Fibroblast of skin of left quadriceps (primary cell): ENCODE measurements around the gene MAPRE2.
A peak's percentile ranks its signal among the peaks of the same experiment; 100 is the strongest.

Experiments used
- DNase-seq, 2 experiments: peaks; one replicate each; pipeline ENCODE4 v3.0.0-alpha.2; 2013; ENCODE audit warnings: low read depth in 2 of 2

The MAPRE2 gene

DNA sequence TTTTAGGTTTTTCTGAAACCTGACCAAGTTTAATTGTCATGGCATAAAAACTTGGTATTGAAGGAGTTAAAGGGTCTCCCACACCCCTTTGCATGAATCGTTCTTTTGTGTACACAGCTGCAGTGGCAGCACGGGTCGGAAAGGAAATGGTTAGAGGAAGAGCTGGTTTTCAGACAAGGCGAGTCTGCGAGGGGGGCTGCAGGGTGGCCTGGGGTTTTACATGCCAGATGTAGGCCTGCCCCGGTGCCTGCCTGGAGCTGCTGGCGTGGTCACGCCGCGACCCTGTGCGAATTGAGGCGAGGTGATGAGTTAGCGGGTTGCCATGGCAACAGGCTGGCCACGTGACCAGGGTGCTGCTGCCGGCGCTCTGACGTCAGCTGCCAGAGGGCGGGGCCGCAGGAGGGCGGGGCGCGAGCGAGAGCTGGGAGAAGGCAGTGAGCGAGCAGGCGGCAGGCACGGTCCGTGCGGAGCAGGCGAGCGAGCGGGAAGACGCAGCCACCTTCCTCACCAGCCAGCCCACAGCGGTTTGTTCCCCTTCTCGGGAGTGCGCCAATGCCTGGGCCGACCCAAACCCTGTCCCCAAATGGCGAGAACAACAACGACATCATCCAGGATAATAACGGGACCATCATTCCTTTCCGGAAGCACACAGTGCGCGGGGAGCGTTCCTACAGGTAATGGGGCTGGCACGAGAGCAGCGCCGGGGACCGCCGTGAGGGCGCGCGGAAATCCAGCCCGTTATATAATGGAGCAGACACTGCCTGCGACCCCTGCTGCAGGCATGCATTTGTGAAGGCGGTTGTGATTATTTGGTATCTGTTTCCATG is at the start of gene MAPRE2:
Gene MAPRE2, plus strand, starts transcription at position 426 of the 827 bp plus-strand sequence. Its CDS starts 127 bp downstream, at position 553.
- peak; percentile 91 to 93 for DNase-seq

DNA sequence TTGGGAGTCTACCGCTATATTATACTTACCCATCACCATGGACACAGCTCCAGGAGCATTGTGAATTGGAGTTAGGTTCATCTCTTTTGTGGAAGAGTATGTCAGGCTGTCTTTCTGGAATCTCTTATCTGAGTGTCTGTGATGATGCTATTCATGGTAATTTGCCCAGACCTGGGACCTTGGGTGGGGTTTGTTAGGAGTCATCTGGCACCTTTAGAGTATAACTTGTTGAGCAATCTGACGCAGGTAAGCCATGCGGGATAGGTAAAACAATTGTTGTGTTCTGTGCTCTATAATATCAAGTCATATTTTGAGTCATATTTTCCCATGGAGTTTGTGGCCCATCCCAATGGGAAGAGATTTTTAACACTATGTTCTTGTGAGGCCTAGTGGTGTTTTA is 49.7 kb upstream of the MAPRE2 start:
- DNase-seq = no peak

DNA sequence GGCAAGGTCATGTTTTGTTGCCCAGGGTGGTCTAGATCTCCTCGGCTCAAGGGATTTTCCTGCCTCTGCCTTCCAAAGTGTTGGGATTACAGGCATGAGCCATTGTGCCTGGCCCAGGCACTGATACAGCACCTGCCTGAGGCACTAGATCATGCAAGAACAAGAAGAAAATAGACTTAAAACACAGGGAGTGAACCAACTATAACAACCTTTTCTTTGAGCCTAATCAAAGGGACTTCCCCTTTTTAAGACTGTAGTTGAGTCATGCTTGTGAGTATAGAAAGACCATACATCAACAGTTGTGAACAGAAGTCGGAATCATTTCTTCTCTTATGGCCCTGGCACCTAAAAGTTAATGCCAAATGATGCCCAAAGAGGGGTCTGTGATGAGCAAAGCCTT is 47.9 kb upstream of the MAPRE2 start:
- DNase-seq = no peak

GRCh38 chr18:34995746-34996145 is 45.5 kb upstream of the MAPRE2 start:
- DNase-seq = no peak

DNA sequence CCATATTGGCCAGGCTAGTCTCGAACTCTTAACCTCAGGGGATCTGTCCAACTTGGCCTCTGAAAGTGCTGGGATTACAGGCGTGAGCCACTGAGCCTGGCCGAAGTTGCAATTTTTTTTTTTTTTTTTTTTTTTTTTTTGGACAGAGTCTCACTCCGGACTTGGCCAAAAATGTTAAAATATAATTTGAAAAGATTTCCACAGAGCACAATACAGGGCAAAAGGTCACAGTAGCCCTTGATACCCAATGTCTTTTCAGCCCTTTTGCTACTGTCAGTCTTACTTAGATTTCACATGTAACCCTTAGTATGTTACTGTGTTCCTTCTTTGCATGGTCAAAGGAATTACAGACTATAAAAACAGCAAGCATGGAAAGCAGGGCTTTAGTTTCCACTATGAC is 42.6 kb upstream of the MAPRE2 start:
- DNase-seq = no peak

DNA sequence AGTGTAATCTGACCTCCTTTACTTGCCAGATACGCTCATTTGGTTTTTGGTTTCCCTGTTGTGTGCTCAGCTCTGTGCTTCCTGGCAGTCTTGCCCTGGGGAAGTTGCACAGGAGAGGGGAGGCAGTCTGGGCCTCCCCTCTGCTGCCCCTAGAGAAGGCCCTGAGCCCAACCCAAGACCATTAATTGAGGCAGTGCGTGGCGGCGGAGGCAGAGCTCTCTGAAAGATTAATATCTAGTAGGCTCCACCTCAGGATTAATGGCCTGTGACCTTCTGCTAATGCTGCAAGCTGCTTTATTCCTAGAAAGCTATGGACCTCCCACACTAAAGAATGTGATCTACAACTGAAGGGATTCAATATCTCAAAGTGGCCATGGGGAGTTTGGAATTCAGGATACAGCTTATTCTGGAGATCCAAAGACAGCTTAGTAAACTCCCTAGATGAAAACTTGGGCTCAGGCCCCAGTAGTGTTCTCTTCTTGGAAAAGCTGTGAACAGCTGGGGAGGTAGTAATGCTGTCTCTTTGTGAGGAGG is 41.4 kb upstream of the MAPRE2 start:
- no peak for DNase-seq

DNA sequence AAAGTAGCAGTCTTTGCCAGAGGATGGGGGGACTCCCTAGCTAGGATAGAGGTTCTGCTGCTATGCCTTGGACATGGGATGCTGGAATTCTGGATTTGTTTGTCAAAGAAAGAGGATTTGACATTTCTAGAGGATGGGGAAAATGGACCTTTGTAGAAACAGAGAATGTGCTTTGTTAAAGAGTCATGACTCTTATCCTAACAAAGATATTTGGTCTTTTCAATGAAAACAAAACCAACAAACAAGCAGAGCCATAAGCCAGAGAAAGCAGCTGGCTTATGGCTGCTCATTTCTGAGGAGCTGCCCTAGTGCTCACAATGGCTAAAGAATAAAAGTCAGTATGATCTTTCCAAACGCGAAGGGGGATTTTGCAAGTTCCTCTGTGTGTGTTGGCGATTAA is 40.8 kb upstream of the MAPRE2 start:
- DNase-seq = no peak

DNA sequence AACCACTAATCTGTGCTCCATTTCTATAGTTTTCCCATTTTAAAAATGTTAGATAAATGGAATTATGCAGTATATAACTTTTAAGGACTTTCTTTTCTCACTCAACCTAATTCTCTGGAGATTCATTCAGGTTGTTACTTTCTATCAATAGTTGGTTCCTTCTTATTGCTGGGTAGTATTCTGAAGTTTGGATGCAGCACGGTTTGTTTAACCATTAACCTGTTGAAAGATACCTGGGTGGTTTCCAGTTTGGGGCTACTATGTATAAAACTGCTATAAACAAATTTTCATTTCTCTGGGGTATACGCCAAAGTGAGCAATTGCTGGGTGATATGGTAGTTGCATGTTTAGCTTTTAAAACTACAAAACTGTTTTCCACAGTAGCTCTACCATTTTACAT is 39.1 kb upstream of the MAPRE2 start:
- no peak for DNase-seq

- peak in 1 of 2 experiments; percentile 56 for DNase-seq
These were observed 35.1 kb upstream of the MAPRE2 start for GRCh38 chr18:35005963-35006577.

- no peak for DNase-seq
These were observed 31.1 kb upstream of the MAPRE2 start for GRCh38 chr18:35010156-35010555.

DNA sequence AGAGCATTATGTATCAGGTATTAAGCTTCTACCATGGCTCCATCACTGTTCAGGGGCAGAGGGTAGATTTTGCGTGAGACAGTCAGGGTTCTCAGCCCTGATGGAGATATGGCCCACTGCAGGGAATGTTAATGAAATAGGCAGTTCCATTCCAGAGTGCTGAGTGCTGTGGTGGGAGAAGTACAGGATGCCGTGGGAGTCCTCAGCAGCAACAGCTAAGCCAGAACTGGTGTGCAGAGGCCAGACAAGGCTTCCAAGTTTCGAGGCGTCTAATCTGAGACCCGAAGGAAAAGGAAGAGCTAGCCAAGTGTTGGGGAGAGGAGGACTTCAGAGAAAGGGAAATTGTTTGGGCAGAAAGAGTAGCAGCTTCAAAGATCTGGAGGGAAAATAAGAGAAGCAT is 30.2 kb upstream of the MAPRE2 start:
- DNase-seq = no peak

DNA sequence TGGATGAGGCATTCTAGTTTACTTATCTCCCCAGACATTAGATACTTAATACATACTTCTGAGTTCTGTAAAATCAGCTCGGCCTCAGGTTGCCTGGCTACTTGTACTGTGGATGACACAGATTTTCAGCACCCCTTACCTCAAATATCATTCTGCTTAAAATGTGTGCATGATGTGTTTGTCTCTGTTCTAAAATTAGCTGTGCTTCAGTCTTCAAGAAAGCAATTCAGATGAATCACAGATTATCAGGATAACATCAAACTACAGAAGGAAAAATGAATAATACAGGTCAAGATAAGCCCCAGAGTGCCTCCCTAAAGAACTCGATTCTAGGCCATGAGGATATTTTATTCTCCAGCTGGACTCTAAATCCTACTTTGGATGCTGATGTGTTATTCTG is 21.3 kb upstream of the MAPRE2 start:
- no peak for DNase-seq

DNA sequence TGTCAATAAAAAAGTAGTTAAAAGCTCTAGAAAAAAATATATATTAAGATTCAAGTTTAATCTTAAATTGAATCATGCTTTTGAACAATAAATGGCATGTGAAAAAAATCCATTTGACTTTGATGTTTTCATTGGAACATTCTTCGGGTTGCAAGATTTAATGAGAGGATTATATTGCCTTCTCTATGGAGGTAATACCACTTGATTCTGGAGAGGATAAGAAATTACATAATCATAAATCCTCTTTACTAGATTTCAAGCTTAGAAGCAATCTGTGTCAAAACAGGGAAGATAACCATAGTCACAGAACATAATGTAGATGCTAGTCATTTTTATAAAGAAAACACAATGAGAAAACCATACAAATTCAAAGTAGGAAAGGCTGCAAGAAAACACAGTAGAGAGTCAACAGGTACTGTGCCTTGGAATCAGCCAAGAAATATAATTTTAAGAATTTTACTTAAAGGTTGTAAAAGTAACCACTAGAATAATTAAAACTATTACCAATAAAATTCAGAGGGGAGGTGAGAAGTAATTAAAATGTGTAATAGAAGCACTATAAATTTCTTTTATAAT is 18.7 kb upstream of the MAPRE2 start:
- DNase-seq = no peak

- DNase-seq = no peak
These were observed 17.0 kb upstream of the MAPRE2 start for GRCh38 chr18:35024196-35024595.

- DNase-seq = peak; percentile 78 to 79
These were observed 16.2 kb upstream of the MAPRE2 start for GRCh38 chr18:35024965-35025364.

- DNase-seq = no peak
These were observed 14.7 kb upstream of the MAPRE2 start for GRCh38 chr18:35026407-35027061.

GRCh38 chr18:35027206-35027605 is 14.0 kb upstream of the MAPRE2 start:
- DNase-seq = no peak

GRCh38 chr18:35028536-35028935 is 12.7 kb upstream of the MAPRE2 start:
- peak; percentile 71 to 75 for DNase-seq

GRCh38 chr18:35029103-35029502 is 12.1 kb upstream of the MAPRE2 start:
- DNase-seq = peak; percentile 47 to 50

DNA sequence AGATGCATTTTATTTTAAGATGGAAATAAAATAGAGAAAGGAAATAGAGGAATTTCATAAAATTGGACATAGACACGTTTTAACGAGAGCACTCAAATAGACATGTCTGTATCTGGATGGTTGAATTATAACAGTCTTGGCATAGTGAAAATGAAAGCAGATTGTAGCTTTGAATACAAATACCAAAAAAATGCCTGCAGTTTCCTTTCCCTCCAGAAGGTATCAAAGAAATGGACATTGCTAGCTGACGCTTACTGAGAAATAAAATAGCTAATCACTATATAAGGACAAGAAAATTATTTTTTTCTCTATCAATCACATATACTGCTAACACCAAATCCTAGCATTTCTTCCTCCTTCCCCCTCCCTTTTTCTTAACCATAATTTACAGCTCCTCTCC is 11.4 kb upstream of the MAPRE2 start:
- DNase-seq = no peak

- no peak for DNase-seq
These were observed 10.8 kb upstream of the MAPRE2 start for GRCh38 chr18:35030277-35030989.

- no peak for DNase-seq
These were observed 9.1 kb upstream of the MAPRE2 start for GRCh38 chr18:35032113-35032512.
